Progenitor cell of endocrine pancreas (in vitro differentiated cells): ENCODE results near the gene LMTK2. TPM values are rescaled to one million over a fixed set of nuclear protein-coding genes. Genes with fewer than 3 reads are reported as not detected.

Experiments
- DNase-seq: peaks from one replicate; pipeline ENCODE4 v3.0.0; 2021; ENCODE audit warnings: low spot score; ENCODE audit not compliant: unreplicated experiment
- H3K27ac Mint-ChIP-seq: 2 replicates; pipeline ENCODE4 v1.8.0; 2021; ENCODE audit warnings: mild to moderate bottlenecking, moderate library complexity, mixed read lengths
- H3K27me3 Mint-ChIP-seq: 2 replicates; pipeline ENCODE4 v1.8.0; 2021; ENCODE audit warnings: mixed read lengths
- H3K36me3 Mint-ChIP-seq: 2 replicates; pipeline ENCODE4 v1.8.0; 2022; ENCODE audit warnings: mixed read lengths; ENCODE audit not compliant: insufficient read depth
- H3K4me1 Mint-ChIP-seq: 2 replicates; pipeline ENCODE4 v1.8.0; 2021; ENCODE audit warnings: low read depth, mixed read lengths
- H3K4me3 Mint-ChIP-seq: 2 replicates; pipeline ENCODE4 v1.8.0; 2021; ENCODE audit warnings: low read depth, mild to moderate bottlenecking, moderate library complexity, mixed read lengths
- H3K9me3 Mint-ChIP-seq: 2 replicates; pipeline ENCODE4 v1.8.0; 2021; ENCODE audit warnings: low read depth, mixed read lengths
- total RNA-seq: library from RNA; stranded (reverse); gene quantifications from 2 replicates; pipeline ENCODE4 v1.2.1, GENCODE V29; 2021
- TF ChIP-seq, protein P1 (sequence below): fragments of 200-600 bp; sonication (generic); IDR thresholded peaks from one replicate; pipeline ENCODE4 v1.5.0; 2021; ENCODE audit warnings: antibody characterized with exemption, mild to moderate bottlenecking; ENCODE audit not compliant: unreplicated experiment

Gene LMTK2
- total RNA-seq, 1 donor from 2014 or later, result 32.3 TPM

DNA sequence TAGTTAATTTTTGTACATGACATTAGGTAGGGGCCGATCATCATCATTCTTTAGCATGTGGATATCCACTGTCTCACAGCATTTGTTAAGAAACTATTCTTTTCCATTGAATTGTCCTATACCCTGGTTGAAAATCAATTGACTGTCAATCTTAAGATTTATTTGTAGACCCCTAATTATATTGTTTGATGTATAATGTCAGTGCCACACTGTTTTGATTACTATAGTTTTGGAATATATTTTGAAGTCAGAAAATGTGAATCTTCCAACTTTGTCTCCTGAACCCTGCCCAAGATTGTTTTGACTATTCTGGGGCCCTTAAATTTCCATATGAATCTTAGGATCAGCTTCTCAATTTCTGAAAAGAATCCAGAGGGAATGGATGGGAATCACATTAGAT, 6.6 kb upstream of the LMTK2 start:
- Mint-ChIP-seq H3K9me3 (peaks cover 34% of the 10 kb centered on the region), H3K4me3 (no peak overlapping the region)

GRCh38 chr7:98102170-98102569, 4.5 kb upstream of the LMTK2 start:
- Mint-ChIP-seq H3K27me3 (no peaks in the 10 kb centered on the region), H3K4me3 (no peak overlapping the region), H3K27ac (no peak overlapping the region), H3K4me1 (peaks cover 2% of the 10 kb centered on the region), H3K36me3 (no peaks in the 10 kb centered on the region), H3K9me3 (peaks cover 22% of the 10 kb centered on the region)
- TF ChIP-seq, protein P1, sequence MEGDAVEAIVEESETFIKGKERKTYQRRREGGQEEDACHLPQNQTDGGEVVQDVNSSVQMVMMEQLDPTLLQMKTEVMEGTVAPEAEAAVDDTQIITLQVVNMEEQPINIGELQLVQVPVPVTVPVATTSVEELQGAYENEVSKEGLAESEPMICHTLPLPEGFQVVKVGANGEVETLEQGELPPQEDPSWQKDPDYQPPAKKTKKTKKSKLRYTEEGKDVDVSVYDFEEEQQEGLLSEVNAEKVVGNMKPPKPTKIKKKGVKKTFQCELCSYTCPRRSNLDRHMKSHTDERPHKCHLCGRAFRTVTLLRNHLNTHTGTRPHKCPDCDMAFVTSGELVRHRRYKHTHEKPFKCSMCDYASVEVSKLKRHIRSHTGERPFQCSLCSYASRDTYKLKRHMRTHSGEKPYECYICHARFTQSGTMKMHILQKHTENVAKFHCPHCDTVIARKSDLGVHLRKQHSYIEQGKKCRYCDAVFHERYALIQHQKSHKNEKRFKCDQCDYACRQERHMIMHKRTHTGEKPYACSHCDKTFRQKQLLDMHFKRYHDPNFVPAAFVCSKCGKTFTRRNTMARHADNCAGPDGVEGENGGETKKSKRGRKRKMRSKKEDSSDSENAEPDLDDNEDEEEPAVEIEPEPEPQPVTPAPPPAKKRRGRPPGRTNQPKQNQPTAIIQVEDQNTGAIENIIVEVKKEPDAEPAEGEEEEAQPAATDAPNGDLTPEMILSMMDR, result no peak
- DNase-seq, result no peak

More for the DNA sequence above, 6.6 kb upstream of the LMTK2 start:
- H3K36me3 Mint-ChIP-seq, result no peaks in the 10 kb centered on the region
- no peak for DNase-seq
- TF ChIP-seq, protein P1, result no peak
- H3K27ac Mint-ChIP-seq, result no peak overlapping the region
- H3K4me1 Mint-ChIP-seq, result peaks cover 2% of the 10 kb centered on the region
- no peaks in the 10 kb centered on the region for H3K27me3 Mint-ChIP-seq

DNA sequence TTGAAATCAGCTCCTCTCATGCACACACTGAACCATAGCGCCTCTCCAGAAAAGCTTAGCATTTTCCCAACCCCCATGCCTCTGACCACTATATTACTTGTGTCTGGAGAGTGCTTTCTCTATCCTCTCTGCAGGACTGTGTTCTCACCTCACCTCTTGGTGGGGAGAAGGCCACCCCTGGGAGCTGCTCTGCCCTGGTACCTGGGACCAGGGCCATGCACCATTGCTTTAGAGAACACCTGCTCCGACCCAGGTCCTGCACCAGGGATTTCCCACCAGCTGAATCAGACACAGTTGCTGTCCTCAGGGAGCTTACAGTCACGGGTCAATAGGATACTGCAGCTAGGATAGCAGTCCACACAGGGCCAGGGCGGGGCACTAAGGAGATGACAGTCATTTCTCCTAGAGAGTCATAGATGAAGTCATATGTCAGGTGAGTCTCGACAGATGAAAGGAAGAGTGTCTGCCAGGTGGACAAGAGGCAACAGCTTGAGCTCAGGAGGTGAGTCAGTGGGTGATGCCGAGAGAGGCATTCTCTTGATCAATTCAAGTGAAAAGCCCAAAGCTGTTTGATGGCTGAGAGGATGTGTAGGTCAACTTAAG, 619 bp upstream of the LMTK2 start:
- DNase-seq, result no peak
- Mint-ChIP-seq H3K9me3 (peaks cover 2% of the 10 kb centered on the region), H3K4me1 (peaks cover 30% of the 10 kb centered on the region), H3K27me3 (no peaks in the 10 kb centered on the region), H3K36me3 (no peaks in the 10 kb centered on the region), H3K27ac (peak overlapping the region; percentile 61), H3K4me3 (peak overlapping the region; percentile 99)
- TF ChIP-seq, protein P1, result no peak

GRCh38 chr7:98107313-98107721, 655 bp downstream of the LMTK2 start:
- H3K4me3 Mint-ChIP-seq, result peak overlapping the region; percentile 99
- H3K27me3 Mint-ChIP-seq, result no peaks in the 10 kb centered on the region
- H3K9me3 Mint-ChIP-seq, result no peaks in the 10 kb centered on the region
- peaks cover 39% of the 10 kb centered on the region for H3K4me1 Mint-ChIP-seq
- H3K36me3 Mint-ChIP-seq, result no peaks in the 10 kb centered on the region
- peak overlapping the region; percentile 55 for H3K27ac Mint-ChIP-seq
- DNase-seq, result no peak
- TF ChIP-seq, protein P1, result no peak

DNA sequence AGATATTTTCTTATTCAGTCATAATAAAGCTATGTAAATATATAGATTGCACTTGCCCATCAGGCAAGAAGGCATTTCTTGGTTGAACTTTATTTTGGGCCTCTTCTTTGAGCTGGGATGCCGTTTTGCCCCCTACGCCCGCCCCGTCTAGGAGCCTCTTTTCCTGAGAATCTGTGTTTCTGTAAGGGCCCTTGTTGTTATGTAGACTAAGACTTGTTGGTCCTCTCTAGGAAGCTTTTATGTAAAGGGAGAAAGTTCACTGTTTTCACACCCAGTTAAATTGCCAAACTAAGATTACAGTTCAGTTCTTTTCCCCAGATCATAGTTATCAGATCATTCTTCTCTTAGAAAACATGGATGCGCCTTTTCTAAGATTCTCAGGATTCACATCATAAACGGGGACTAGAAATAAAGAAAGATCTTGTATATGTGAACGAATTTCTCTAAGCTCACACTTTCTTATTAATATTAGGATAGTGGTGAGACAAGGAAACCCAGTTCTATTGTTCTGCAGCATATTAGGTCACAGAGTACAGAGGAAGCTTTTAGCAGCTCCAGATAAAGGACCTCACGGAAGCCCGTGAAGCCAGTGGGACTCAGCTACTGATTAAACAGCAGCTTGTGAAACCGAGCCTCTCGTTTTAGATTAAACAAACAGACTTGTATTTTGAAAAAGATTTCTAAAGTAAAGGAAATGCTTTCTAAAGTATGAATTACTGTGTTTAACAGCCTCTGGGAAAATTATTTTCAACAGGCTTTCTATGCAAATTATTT, 3.8 kb downstream of the LMTK2 start:
- Mint-ChIP-seq H3K27me3 (no peaks in the 10 kb centered on the region), H3K9me3 (no peaks in the 10 kb centered on the region), H3K4me3 (peak overlapping the region; percentile 99), H3K36me3 (no peaks in the 10 kb centered on the region), H3K27ac (peak overlapping the region; percentile 96), H3K4me1 (peaks cover 45% of the 10 kb centered on the region)
- TF ChIP-seq, protein P1, result no peak
- DNase-seq, result no peak
